ENCODE data around the gene ZNF580.

The ZNF580 gene

DNA sequence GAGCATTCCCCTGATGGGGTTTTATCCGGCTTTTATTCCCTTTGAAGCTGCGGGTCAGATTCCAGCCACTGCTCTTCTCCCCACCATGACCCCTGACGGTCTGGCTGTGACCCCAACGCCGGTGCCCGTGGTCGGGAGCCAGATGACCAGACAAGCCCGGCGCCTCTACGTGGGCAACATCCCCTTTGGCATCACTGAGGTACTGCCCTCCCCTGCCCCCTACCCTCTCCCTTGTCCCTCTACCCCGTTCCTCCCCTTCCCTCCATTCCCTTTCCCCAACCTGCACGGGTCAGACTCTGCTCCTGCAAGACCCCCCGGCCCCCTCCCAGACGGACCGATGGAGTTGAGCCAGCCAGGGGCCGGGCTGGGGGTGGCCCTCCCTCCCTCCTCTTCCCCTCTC is 20.2 kb downstream of the ZNF580 start:
- DNase-seq (ENCODE audit: low read depth in 2 of 2): no peak

- DNase-seq (ENCODE audit: low read depth in 2 of 2): no peak
Measured at GRCh38 chr19:55661826-55662225, 21.0 kb downstream of the ZNF580 start.

DNA sequence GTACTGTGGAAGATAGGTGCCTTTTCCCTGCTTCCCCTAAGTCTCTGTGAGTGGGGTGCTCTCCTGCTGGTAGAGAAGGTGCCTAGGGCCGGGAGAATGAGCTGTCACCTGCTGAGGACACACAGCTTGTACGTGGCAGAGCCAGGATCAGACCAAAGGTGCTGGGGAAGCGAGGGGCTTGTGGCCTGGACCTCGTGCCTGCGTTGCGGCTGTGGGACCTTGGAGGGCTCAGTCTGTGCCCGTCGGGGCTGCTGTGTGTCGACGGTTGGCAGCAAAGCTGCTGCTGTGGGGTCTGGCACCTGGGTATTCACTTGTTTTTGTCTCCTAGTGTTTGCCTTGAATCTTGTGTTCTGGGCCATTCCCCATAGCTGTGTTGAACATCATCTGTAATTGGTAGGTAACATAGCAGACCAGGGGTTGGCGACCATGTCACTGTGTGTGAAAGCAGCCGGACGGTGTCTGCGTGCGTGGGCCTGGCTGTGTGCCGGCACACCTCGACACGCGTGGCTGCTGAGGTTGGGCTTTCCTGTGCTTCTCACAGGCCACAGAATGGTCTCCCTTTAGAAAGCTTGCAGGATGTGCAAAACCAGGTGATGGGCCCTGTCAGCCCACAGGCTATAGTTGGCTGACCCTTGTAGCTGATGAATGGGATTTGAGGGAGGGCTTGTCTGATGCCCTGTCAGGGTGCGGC is 23.2 kb downstream of the ZNF580 start:
- DNase-seq (ENCODE audit: low read depth in 2 of 2): no peak

DNA sequence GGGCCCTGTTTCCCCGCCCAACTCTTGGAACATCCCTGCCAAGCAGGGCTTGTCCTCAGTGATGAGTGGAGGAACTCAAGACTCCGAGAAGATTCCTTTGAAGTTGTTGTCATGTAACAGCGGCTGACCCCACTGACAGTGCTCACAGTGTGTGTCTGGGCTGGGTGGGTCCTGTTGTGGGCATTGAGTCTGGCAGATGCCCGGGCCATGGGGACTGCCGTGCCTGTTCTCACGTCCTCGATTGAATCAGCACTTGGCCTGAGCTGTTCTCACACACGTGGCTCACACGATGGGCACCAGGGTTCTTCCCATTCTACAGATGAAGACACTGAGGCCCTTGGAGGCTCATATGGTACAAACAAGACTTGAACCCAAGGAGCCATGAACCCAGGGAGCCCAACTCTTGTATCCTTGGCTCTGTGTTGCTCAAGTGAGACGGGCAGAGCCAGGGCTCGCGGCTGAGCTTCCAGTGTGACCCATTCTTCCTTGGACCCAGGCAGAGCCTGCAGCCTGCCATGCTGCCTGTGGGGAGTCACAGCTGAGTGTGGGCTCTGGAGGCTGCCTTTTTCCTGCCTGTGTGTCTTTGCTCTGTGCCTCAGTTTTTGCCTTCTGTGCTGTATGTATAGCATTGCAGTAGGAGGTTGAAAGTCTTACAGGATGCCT is 25.7 kb downstream of the ZNF580 start:
- DNase-seq (ENCODE audit: low read depth in 2 of 2): no peak

DNA sequence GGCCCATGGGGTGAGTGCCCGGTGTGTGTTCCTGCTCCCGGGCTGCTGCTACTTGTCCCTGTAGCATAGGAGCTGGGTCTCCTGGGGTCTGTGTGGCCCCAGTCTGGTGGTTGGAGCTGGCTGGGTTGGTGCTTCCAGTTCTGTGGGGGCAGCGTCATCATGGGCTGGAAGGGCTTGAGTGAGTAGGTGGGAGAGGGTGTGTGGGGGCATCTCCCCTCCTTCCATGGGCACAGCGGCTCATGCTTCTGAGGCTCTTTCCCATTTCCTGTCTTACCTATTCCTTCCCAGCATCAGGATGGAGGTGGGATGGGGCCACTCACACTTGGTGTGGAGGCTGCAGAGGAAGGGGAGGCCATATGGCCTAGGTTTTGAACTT is 26.2 kb downstream of the ZNF580 start:
- no peak for DNase-seq (ENCODE audit: low read depth in 2 of 2)

DNA sequence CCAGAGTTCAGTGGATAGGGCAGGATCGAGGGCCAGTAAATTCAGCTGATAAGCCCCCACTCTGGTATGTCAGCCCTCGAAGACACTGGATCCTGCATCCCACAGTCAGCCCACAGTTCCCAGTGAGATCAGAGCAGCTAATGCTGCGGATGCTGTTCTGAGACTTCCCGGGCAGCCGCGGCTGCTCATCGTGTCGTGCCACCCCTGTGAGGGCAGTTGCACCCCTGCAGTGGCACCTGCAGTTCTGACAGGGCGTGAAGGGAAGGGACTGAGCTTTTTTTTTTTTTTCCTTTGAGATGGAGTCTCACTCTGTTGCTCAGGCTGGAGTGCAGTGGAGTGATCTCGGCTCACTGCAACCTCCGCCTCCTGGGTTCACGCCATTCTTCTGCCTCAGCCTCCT is 26.7 kb downstream of the ZNF580 start:
- DNase-seq (ENCODE audit: low read depth in 2 of 2): no peak

DNA sequence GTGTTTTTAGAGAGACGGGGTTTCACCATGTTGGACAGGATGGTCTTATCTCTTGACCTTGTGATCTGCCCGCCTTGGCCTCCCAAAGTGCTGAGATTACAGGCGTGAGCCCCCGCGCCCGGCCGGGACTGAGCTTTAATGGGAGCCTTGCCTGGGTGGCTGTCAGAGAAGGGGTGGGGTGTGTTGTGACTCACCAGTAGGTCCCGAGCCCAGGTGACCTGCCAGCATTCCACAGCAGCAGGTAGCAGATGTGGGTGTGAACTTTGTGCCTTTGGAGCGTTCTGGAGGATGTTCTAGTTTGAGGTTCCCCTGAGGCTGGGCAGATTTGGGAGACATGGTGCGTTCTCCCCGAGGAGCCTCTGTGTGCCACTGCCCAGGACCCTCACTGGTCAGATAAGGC is 27.2 kb downstream of the ZNF580 start:
- DNase-seq (ENCODE audit: low read depth in 2 of 2): no peak

GRCh38 chr19:55668603-55669348 is 28.0 kb downstream of the ZNF580 start:
- DNase-seq (ENCODE audit: low read depth in 2 of 2): no peak

- DNase-seq (ENCODE audit: low read depth in 2 of 2): no peak
Measured at GRCh38 chr19:55669418-55670279, 28.8 kb downstream of the ZNF580 start.

DNA sequence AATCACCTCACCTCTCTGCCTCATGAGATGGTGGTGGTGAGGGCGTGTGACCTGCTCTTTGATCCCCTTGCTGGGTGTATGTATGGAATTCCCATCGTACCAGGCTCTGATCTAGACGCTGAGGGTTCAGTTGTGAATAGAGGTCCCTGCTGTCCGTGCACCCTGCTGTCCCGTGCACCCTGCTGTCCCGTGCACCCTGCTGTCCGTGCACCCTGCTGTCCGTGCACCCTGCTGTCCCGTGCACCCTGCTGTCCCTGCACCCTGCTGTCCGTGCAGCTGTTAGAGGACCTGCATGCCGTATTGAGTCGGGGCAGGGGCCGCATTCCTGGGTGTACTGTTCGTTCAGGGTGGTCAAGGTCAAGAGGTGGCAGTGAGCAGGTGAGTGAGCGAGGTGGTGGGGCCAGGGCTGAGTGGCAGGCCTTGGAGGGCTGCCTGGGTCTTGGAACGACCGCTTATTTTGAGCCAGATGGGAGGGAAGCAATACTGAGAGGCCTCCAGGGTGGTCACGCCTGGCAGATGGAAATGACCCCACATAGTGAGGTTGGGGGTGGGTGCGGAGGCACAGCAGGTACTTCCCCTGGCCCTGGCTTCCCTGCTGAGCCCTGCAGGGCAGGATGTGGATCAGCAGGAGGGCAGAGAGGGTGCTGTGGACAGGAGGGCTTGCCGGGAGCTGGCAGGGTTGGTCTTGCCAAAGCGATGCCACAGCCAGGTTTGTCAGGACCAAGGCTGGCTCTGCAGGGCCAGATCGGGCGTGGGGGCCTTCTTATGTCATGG is 29.7 kb downstream of the ZNF580 start:
- DNase-seq (ENCODE audit: low read depth in 2 of 2): no peak

GRCh38 chr19:55671054-55671378 is 30.2 kb downstream of the ZNF580 start:
- DNase-seq (ENCODE audit: low read depth in 2 of 2): no peak

DNA sequence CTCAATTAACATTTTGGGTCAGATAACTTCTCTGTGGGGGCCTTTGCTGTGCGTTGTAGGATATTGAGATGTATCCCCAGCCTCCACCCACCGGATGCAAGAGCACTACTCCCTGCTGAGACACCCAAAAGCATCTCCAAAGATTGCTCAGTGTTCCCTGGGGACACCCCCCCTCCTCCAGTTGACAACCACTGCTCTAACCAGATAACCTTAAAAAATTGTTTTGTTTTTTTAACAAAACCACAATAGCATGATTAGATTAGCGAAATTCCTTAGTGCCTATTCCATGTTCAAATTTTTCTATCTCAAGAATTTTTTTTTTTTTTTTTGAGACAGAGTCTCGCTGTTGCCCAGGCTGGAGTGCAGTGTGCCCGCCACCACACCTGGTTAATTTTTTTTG is 31.6 kb downstream of the ZNF580 start:
- no peak for DNase-seq (ENCODE audit: low read depth in 2 of 2)

- no peak for DNase-seq (ENCODE audit: low read depth in 2 of 2)
Measured at GRCh38 chr19:55673465-55673864, 32.7 kb downstream of the ZNF580 start.

GRCh38 chr19:55673889-55674288 is 33.1 kb downstream of the ZNF580 start:
- no peak for DNase-seq (ENCODE audit: low read depth in 2 of 2)

DNA sequence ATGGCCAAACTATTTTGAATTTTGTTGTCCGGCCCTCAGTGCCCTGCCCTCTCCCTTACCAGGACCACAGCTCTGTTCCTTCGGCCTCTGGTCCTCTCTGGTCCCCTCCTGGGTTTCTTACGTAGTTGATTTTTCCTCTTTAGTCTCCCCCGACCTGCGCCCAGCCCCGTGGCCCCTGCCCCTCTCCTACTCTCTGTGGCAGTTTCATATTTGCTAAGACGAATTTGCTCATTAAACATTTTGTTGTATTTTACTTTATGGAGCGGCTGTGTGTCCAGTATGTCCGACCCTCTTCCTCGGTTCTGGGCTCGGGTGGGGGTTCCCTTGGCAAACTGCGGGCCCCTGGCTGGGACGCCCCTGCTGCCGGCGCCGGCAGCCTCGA is 33.6 kb downstream of the ZNF580 start:
- DNase-seq (ENCODE audit: low read depth in 2 of 2): no peak

GRCh38 chr19:55674841-55675660 is 34.2 kb downstream of the ZNF580 start, which contains the start of gene EPN1:
Gene EPN1, plus strand, starts transcription at chr19:55675226. Its CDS starts 3,402 bp downstream, at chr19:55678628.
- peak; percentile 97 for DNase-seq (ENCODE audit: low read depth in 2 of 2)

DNA sequence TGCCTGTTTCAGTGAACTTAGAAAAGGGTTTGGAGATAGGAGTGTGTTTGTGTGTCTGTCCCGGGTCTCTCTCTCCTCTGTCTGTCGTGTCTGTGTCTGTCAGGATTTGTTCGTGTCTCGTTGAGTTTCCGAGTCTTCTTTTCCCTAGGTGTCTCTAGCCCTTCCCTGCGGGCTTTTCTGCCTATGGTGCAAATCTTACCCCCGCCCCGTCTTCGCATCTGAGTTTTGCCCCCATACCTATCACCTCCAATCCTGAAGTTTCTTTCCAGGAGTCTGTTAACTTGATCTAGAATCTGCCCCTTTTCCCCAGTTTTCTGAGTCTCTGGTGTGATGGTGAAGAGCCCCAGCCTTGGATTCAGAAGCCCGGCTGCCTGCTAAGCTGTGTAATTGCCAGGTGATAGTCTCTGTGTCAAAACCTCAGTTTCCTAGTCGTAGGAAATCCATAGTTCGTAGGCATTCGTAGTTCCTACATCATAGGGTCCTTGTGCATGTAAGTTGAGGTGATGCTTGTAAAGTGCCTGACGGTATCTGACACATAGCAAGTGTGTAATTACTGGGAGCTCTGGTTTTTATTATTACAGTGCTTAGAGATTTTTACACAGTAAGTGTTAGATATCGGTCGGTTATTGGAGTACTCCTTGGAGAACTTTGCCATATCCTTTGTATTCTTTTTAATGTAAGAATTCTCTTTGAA is 35.0 kb downstream of the ZNF580 start:
- no peak for DNase-seq (ENCODE audit: low read depth in 2 of 2)

DNA sequence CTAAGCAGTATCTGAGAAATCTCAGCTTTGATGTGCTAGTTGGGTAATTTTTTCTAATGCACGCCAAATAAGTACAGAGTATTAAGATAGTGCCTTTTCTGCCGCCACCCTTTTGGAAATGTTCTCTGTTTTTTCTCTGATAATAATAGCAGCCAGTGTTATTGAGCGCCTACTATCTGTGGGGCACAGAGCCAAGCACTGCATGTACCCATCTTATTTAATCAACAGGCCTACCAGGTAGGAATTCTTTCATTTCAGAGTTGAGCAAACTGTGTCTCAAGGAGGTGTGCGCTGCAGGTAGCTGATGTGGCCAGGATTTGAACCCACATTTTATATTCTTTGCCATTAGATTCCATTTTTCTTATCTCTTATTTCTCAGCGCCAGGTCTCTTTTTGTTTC is 35.6 kb downstream of the ZNF580 start:
- DNase-seq (ENCODE audit: low read depth in 2 of 2): no peak

GRCh38 chr19:55676889-55677505 is 36.2 kb downstream of the ZNF580 start:
- DNase-seq (ENCODE audit: low read depth in 2 of 2): no peak

Data from stimulated activated CD4-positive, alpha-beta T cell treated with anti-CD3 and anti-CD28 coated beads, Interleukin-15, amount 100 ng/mL, for 48 hours (primary cell).